ENCODE measurements around the gene CD2BP2. TPM values are rescaled to one million over a fixed set of nuclear protein-coding genes. Genes with fewer than 3 reads are reported as not detected.

CD2BP2 gene
- total RNA-seq, 1 experiment from 2014 or later = 20.7 TPM

DNA sequence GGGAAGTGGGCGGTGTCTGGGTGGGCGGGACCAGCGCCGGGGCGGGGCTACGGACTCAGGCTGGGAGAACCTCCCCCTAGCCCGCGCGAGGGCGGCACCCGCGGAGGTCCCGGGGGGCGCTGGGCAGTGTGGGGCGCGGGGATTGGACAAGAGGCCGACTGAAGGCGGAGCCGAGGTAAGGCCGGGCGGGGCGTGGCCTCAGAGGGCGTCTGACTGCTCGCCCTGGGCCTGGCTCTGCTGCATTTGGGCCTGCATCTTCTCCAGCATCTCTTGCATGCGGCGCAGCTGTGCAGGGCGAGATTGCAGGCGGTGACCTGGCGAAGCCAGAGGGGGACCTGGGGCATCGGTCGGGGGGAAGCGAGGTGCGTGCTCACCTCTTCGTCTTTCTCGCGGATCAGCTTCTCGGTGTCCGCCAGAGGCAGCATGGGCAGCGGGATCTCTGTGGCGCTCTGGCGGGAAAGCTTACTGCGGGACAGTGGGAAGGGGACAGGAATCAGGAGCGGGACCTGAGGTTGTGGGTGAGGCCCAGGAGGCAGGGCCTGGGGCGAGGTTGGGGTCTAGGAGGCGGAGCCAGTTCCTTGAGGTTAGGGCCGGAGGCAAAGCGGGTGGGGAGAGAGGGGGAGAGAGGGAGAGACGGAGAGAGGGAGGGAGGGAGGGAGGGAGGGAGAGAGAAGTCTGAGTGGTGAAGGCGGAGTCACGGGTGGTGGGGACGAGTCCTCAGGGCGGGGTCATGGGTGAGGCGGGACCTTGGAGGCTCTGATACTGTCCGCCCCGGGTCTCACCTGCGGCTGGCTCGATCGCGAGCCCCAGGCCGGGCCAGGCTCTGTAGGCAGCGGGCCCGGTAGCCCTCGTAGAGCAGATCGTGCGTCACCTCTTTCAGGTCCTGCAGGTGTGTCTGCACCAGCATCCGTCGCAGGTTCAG is 23.4 kb upstream of the CD2BP2 start:
- peak; percentile 95 for DNase-seq (ENCODE audit: low read depth)

- DNase-seq (ENCODE audit: low read depth) = peak; percentile 85
These were observed 22.7 kb upstream of the CD2BP2 start for GRCh38 chr16:30377812-30378235.

- DNase-seq (ENCODE audit: low read depth) = no peak
These were observed 22.1 kb upstream of the CD2BP2 start for GRCh38 chr16:30377050-30377811.

DNA sequence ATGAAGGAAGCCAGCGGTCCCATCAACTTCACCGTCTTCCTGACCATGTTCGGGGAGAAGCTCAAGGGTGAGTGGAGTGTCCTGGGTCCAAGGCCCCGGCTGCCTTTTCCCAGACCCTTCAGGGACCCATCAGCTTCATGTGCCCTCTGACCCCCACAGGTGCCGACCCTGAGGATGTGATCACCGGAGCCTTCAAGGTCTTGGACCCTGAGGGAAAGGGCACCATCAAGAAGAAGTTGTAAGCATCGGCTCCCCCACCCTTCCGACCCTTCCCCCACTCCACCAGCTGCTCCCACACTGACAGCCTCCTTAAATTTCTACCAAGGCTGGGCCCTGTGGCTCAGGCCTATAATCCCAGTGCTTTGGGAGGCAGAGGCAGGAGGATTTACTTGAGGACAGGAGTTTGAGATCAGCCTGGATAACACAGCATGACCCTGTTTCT is 21.4 kb upstream of the CD2BP2 start:
- DNase-seq (ENCODE audit: low read depth) = no peak

DNA sequence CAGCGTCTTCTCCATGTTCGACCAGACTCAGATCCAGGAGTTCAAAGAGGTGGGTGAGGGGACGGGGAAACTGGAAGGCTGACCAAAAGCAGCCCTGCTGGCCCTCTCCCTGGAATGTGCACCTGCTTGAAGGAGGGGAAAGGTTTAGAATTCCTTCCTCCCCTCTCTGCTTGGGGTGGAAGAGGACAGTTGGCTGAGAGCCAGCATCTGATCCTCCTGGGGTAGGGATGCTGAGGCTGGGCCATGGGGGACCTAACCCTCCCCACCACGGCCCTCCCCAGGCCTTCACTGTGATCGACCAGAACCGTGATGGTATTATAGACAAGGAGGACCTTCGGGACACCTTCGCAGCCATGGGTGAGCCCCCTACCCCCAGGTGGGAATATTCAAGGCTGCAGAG is 20.8 kb upstream of the CD2BP2 start:
- no peak for DNase-seq (ENCODE audit: low read depth)

- no peak for DNase-seq (ENCODE audit: low read depth)
These were observed 19.4 kb upstream of the CD2BP2 start, which contains the start of gene MYL11 for GRCh38 chr16:30374538-30374937. Gene MYL11 (plus strand): TSS chr16:30374802. CDS start chr16:30374858, 56 bp downstream.

DNA sequence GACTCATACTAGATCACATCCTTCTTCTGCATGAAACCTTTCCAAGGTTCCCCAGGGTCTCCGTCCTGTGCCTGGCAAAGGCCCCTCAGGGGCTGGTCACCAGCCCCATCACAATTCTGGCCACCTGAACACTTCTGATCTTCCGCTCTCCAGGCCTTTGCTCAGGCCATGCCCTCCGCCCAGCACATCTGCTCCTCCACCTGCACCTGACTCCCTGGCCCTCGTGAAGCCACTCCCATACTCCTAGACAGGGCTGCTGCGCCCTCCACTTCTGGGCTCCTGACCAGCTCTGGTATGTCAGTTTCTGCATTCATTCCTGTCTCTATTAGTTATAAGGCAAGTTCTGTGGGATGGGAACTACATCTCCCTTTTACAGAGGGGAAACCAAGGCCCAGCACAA is 17.6 kb upstream of the CD2BP2 start:
- no peak for DNase-seq (ENCODE audit: low read depth)

- no peak for DNase-seq (ENCODE audit: low read depth)
These were observed 17.1 kb upstream of the CD2BP2 start for GRCh38 chr16:30372038-30372712.

- DNase-seq (ENCODE audit: low read depth) = no peak
These were observed 16.2 kb upstream of the CD2BP2 start for GRCh38 chr16:30371248-30371816.

DNA sequence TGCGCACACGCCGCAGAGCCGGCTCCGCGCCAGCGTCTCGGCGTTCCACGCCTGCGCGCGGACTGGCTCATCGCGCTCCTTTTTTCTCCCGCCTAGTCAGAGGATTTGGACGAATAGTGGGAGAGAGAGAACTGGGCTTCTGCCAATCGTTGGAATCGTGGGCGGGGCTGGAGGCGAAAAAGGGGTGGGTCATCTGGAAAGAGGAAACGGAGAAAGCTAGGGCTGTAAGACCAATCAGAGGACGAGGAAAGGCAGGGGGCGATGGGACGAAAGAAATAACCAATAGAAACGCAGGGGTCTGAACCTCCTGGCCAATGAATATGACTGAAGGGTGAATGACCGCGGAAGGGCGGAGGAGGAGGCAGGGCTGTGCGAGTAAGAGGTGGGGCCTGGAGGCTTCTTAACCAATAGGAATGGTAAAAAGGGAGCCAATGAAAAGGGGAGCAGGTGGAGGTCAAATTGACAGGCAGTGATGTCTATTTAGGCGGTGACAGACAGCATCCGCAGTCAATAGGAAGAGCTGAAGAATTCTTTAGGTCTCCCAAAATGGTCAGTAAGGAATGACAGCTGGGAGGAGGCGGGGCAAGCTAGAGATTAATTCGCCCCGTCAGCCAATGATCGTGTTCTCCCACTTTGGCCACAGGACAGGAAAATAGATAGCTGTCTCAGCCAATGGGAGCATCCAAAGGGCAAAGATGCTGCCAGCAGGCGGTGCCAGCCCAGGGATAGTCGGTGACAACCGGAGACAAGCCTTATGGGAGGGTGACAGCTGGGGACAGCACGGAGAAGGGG is 15.5 kb upstream of the CD2BP2 start, which contains the start of gene TBC1D10B:
TSS of gene TBC1D10B (minus strand) at position 39 of the 792 bp plus-strand sequence. CDS start 311 bp downstream, outside the sequence.
- DNase-seq (ENCODE audit: low read depth) = peak; percentile 100

DNA sequence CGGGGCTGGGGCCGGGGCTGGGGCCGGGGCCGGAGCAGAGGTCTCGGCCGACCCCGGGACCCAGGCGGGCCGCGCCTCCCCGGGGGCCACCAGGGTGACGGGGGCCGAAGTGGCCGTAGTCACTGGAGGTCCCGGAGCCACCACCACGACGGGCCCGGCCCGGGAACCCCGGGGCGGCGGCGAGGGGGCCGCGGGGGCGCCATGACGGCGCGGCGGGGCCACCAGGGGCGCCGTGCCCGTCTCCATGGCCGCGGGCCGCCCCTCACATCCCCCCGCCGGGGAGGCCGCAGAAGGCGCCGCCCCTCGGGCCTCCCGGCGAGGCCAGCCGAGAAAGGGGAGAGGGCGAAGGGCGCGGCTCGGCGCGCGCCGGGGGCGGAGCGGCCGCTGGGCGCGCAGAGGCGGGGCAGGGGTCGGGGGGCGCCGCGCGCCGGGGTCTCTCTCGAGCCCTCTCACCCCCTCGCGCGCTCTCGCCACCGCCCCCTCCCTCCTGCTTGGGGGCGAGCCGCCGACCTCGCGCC is 14.9 kb upstream of the CD2BP2 start:
- DNase-seq (ENCODE audit: low read depth) = no peak

GRCh38 chr16:30369091-30369937 is 14.2 kb upstream of the CD2BP2 start:
- DNase-seq (ENCODE audit: low read depth) = no peak

DNA sequence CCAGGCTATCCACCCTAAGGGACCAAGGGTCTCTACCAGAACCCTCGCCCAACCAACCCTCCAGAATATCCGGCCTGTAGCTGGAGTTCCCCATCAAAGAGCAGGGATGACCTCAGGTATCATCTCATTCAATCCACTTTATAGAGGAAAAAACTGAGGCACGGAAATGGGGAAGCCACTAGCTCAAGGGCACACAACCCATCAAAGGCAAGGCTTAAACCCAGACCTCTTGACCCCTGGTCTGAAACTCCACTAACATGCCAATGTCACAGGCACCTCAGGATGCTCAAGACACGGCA is 13.6 kb upstream of the CD2BP2 start:
- no peak for DNase-seq (ENCODE audit: low read depth)

DNA sequence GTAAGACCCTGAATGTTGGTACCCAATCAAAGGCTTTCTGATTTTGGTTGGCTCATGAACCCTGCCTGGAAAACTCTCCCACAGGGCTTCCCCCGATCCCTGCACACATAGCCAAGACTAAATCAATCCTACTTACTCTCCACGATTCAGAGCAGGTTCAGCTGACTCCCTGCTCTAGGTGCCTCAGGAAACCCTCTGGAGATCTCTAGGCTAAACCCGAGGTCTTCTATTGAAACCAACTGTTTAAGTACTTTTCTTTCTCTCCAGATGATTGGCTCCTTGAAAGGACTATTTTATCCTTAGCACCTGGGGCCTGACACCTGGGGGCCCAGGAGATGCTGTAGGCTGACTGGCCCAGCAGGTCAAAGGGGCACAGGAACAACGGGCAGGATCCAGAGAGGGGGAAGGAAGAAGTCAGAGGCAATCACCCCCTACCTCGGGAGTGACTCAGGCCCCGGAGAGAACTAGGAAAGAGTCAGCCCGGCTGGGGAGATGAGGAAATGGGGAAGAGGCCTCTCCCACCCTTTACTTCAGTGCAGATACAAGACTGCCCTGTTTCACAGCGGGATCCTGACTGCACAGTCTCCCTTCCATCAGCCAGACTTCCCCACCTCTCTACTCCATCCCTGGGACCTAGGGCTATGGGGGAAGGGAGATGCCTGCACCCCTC is 13.1 kb upstream of the CD2BP2 start:
- DNase-seq (ENCODE audit: low read depth) = peak; percentile 37

- DNase-seq (ENCODE audit: low read depth) = no peak
These were observed 12.4 kb upstream of the CD2BP2 start for GRCh38 chr16:30367349-30368009.

- no peak for DNase-seq (ENCODE audit: low read depth)
These were observed 11.4 kb upstream of the CD2BP2 start for GRCh38 chr16:30366511-30366910.

DNA sequence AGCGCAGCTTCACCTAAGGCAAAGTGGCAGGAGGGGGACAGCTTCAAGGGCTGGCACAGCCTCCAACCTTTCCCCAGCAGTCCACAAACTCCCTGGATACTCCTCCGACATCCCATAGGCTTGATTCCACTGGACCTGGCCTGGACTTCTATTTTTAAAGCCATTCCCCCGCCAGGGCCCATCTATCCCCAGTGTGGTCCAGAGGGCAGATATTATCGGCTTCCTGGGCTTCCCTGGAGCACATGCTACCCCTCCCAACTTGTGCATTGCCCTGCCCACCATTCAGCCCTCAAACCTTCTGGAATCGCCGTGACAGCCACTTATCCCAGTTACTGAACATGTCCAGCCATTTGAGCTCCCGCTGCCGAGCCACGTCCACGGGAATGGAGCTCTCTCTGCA is 10.1 kb upstream of the CD2BP2 start:
- no peak for DNase-seq (ENCODE audit: low read depth)

- DNase-seq (ENCODE audit: low read depth) = no peak
These were observed 6.1 kb upstream of the CD2BP2 start for GRCh38 chr16:30361180-30361579.

DNA sequence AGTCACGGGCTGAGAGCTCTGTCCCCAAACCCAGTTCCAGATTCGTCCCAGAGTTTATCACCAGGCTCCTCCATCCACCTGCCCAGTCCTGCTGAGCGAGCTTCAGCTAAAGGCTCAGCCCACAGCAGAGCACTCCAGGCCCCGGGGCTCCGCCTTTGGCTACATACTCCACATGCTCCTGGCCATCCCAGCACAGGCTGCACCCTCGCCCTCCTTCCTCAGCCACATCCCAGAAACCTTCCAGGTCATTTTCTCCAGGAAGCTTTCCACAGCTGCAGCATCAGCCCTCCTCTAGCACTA is 4.7 kb upstream of the CD2BP2 start:
- DNase-seq (ENCODE audit: low read depth) = no peak
